GM21619 (cell line): ENCODE data around the gene DLGAP3.

Experiments used
- ATAC-seq: cut with Tn5 transposase; IDR thresholded peaks from one replicate; pipeline ENCODE4 v1.9.1; 2021; ENCODE audit not compliant: unreplicated experiment

The DLGAP3 gene

GRCh38 chr1:34928699-34929496 lies 552 bp downstream of the DLGAP3 start:
- ATAC-seq, result no peak

GRCh38 chr1:34928066-34928696 lies 1.3 kb downstream of the DLGAP3 start:
- ATAC-seq, result no peak

- ATAC-seq, result no peak
Observed at GRCh38 chr1:34927316-34927715, 2.1 kb downstream of the DLGAP3 start.

GRCh38 chr1:34926894-34927293 lies 2.6 kb downstream of the DLGAP3 start:
- no peak for ATAC-seq

GRCh38 chr1:34926156-34926555 lies 3.3 kb downstream of the DLGAP3 start:
- no peak for ATAC-seq

- no peak for ATAC-seq
Observed at GRCh38 chr1:34925730-34926129, 3.7 kb downstream of the DLGAP3 start.

GRCh38 chr1:34924759-34925555 lies 4.5 kb downstream of the DLGAP3 start:
- ATAC-seq, result no peak

GRCh38 chr1:34923490-34923889 lies 6.0 kb downstream of the DLGAP3 start:
- ATAC-seq, result no peak

- no peak for ATAC-seq
Observed at GRCh38 chr1:34918977-34919561, 10.4 kb downstream of the DLGAP3 start.

GRCh38 chr1:34918386-34918976 lies 11.0 kb downstream of the DLGAP3 start:
- no peak for ATAC-seq

GRCh38 chr1:34917017-34917416 lies 12.4 kb downstream of the DLGAP3 start:
- no peak for ATAC-seq

GRCh38 chr1:34916104-34916503 lies 13.3 kb downstream of the DLGAP3 start:
- no peak for ATAC-seq

GRCh38 chr1:34915521-34915920 lies 13.9 kb downstream of the DLGAP3 start:
- no peak for ATAC-seq

- ATAC-seq, result no peak
Observed at GRCh38 chr1:34914958-34915357, 14.5 kb downstream of the DLGAP3 start.

- ATAC-seq, result no peak
Observed at GRCh38 chr1:34911465-34911864, 18.0 kb downstream of the DLGAP3 start.

- ATAC-seq, result no peak
Observed at GRCh38 chr1:34910425-34910824, 19.0 kb downstream of the DLGAP3 start.

GRCh38 chr1:34908369-34908768 lies 21.1 kb downstream of the DLGAP3 start:
- no peak for ATAC-seq

- ATAC-seq, result no peak
Observed at GRCh38 chr1:34907487-34908090, 21.9 kb downstream of the DLGAP3 start.

GRCh38 chr1:34906756-34907155 lies 22.7 kb downstream of the DLGAP3 start:
- no peak for ATAC-seq

- ATAC-seq, result no peak
Observed at GRCh38 chr1:34906222-34906621, 23.2 kb downstream of the DLGAP3 start.

GRCh38 chr1:34905098-34905459 lies 24.4 kb downstream of the DLGAP3 start:
- no peak for ATAC-seq
